ENCODE results near the gene TRUB2.

The TRUB2 gene

DNA sequence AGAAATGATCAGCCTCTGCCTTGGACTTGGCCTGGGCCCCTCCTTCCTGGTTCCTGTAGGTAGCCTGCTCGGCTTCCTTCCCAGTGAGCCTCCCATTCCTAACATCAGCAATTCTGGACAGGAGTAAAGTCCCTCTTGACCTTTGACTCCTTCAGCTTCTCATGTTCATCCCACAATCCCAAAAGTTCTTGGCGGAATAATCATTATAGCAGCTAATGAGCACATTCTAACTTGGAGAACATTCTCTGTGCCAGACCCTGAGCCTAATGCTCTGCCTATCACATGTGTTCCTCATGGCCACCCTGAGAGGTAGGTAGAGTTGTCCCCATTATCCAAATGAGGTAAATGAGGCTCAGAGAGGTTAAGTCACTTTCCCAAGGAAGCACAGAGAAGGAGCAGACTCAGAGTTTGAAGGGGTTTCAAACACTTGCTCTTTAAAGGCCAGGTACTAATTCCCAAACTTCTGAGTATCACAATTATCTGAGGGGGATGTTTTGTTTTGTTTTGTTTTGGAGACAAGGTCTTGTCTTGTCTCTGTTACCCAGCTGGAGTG, 24.9 kb downstream of the TRUB2 start:
- ChIA-PET POLR2A (interaction anchor here (0.8 kb wide), 1 partner anchor 10 kb away, joined by 3 read pairs; no protein-coding TSS in a partner anchor), CTCF (interaction anchor here (0.8 to 2.5 kb wide), 3 partner anchors 44 to 104 kb away, joined by 3 to 10 read pairs (median 4); no protein-coding TSS in a partner anchor)
- no peak for TF ChIP-seq NFRKB (IDR thresholded peaks at IDR 0.05)
- no peak for TF ChIP-seq TARDBP (IDR thresholded peaks at IDR 0.05)
- TF ChIP-seq CTBP1 (IDR thresholded peaks at IDR 0.05; ENCODE audit: borderline replicate concordance), result no peak
- no peak for TF ChIP-seq ELF4 (IDR thresholded peaks at IDR 0.05)
- TF ChIP-seq ARNT (IDR thresholded peaks at IDR 0.05), result no peak
- no peak for TF ChIP-seq SP1 (IDR thresholded peaks at IDR 0.05)
- no peak for TF ChIP-seq FOXM1 (IDR thresholded peaks at IDR 0.05; ENCODE audit: borderline replicate concordance)
- no peak for TF ChIP-seq BHLHE40 (IDR thresholded peaks at IDR 0.05; ENCODE audit: borderline replicate concordance)
- no peak for TF ChIP-seq FOXK2 (IDR thresholded peaks at IDR 0.05)
- TF ChIP-seq LEF1 (IDR thresholded peaks at IDR 0.05; ENCODE audit: borderline replicate concordance), result no peak
- no peak for TF ChIP-seq SUZ12 (IDR thresholded peaks at IDR 0.05)
- no peak for TF ChIP-seq FOXA1 (IDR thresholded peaks at IDR 0.05)
- no peak for TF ChIP-seq ZNF384 (IDR thresholded peaks at IDR 0.05)
- TF ChIP-seq L3MBTL2 (conservative IDR thresholded peaks at IDR 0.05), result no peak
- no peak for TF ChIP-seq HDGF (IDR thresholded peaks at IDR 0.05; ENCODE audit: borderline replicate concordance)
- TF ChIP-seq, protein P1, sequence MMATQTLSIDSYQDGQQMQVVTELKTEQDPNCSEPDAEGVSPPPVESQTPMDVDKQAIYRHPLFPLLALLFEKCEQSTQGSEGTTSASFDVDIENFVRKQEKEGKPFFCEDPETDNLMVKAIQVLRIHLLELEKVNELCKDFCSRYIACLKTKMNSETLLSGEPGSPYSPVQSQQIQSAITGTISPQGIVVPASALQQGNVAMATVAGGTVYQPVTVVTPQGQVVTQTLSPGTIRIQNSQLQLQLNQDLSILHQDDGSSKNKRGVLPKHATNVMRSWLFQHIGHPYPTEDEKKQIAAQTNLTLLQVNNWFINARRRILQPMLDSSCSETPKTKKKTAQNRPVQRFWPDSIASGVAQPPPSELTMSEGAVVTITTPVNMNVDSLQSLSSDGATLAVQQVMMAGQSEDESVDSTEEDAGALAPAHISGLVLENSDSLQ (IDR thresholded peaks at IDR 0.05), result no peak
- no peak for DNase-seq (ENCODE audit: extremely low spot score)

DNA sequence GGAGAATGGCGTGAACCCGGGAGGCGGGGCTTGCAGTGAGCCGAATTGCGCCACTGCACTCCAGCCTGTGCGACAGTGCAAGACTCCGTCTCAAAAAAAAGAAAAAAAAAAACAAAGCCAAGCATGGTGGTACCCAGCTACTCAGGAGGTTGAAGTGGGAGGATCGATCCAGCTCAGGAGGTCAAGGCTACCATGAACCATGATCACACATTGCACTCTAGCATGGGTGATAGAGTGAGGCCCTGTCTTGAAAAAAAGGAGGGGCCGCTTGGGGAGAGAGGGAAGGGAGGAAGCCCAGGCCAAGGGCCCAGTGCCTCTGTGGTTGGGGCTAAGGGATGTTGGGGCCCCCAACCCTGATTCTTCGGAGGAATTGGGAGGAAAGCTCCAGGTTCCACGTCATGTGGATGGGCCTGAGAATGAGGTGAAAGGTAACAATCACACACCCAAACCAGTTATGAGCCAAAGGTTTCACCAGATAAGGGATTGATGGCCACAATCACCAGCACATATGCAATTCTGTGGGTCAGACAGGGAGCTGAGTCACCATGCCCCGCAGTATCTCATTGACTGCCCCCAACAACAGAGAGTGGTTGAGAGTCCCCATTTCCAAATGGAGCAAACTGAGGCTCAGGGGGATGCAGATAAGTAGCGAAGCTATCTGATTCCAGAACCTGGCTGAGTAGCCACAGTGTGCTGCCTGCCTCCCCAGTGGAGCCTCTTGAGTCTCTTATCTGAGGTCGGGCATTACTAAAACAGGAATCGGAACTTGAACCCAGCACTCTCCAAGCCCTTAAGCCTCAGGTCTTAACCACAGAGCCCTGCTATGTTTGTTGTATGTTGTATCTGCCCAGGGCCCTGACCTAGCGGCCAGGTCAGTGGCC, 25.7 kb downstream of the TRUB2 start:
- ChIA-PET CTCF (interaction anchor here (0.8 to 2.5 kb wide), 2 partner anchors 45 to 50 kb away, joined by 3 to 10 read pairs; no protein-coding TSS in a partner anchor), POLR2A (interaction anchor here (0.8 kb wide), 1 partner anchor 10 kb away, joined by 3 read pairs; no protein-coding TSS in a partner anchor)
- TF ChIP-seq SP1 (IDR thresholded peaks at IDR 0.05), result no peak
- TF ChIP-seq FOXA1 (IDR thresholded peaks at IDR 0.05), result no peak
- no peak for TF ChIP-seq ELF4 (IDR thresholded peaks at IDR 0.05)
- no peak for DNase-seq (ENCODE audit: extremely low spot score)

DNA sequence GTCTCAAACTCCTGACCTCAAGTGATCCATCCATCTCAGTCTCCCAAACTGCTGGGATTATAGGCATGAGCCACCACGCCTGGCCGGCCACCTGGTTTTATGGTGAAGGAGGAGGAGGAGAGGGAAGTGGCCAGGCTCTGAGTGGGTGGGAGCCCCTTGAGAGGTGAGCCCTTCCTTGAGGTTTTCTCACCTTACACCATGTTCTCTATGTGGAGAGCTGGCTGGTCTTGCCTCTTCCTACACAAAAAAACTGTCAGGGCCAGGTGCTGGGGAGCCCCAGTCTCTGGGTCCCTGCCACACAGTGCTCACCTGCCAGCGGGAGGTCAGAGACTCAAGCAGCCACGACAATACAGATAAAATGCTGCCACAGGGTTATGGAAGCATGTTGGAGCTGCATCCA, 28.1 kb downstream of the TRUB2 start:
- no peak for DNase-seq (ENCODE audit: extremely low spot score)
- ChIA-PET CTCF (interaction anchor here (0.7 kb wide), 1 partner anchor 33 kb away, joined by 3 read pairs; no protein-coding TSS in a partner anchor), POLR2A (interaction anchor here (1.0 to 1.5 kb wide), 2 partner anchors 18 kb away, joined by 3 read pairs; partner anchors contain the start of genes GOLGA2 and SWI5)
- TF ChIP-seq FOXA1 (IDR thresholded peaks at IDR 0.05) (no peak), ZNF384 (IDR thresholded peaks at IDR 0.05) (no peak), ARNT (IDR thresholded peaks at IDR 0.05) (no peak)

DNA sequence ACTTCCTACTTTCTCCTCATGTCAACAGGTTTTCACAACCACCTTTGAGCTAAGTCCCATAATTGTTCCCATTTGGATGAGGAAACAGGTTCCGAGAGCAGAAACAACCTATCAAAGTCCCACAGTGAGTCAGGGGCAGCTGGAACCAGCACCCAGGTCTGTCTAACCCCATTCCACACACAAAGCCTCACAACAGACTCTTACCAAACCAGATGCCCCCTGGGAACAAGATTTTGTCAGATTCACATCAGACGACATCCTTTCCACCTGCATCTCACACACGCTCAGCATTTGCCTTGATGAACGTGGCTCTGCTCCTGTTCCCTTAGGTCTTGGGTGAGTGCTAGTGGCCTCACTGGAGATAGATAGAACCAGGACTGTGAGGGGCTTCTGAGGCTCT, 29.2 kb downstream of the TRUB2 start:
- no peak for DNase-seq (ENCODE audit: extremely low spot score)
- ChIA-PET CTCF (no interaction called here), POLR2A (interaction anchor here (1.0 kb wide), 1 partner anchor 17 kb away, joined by 3 read pairs; the partner anchor contains the start of genes GOLGA2 and SWI5)
- no peak for TF ChIP-seq TARDBP (IDR thresholded peaks at IDR 0.05)
- TF ChIP-seq ZNF384 (IDR thresholded peaks at IDR 0.05), result no peak
- TF ChIP-seq HDGF (IDR thresholded peaks at IDR 0.05; ENCODE audit: borderline replicate concordance), result no peak
- no peak for TF ChIP-seq SUZ12 (IDR thresholded peaks at IDR 0.05)
- TF ChIP-seq LEF1 (IDR thresholded peaks at IDR 0.05; ENCODE audit: borderline replicate concordance), result no peak
- TF ChIP-seq CTBP1 (IDR thresholded peaks at IDR 0.05; ENCODE audit: borderline replicate concordance), result no peak
- TF ChIP-seq NFRKB (IDR thresholded peaks at IDR 0.05), result no peak
- no peak for TF ChIP-seq BHLHE40 (IDR thresholded peaks at IDR 0.05; ENCODE audit: borderline replicate concordance)
- no peak for TF ChIP-seq ARNT (IDR thresholded peaks at IDR 0.05)
- no peak for TF ChIP-seq SP1 (IDR thresholded peaks at IDR 0.05)
- no peak for TF ChIP-seq FOXA1 (IDR thresholded peaks at IDR 0.05)
- TF ChIP-seq FOXM1 (IDR thresholded peaks at IDR 0.05; ENCODE audit: borderline replicate concordance), result no peak
- TF ChIP-seq FOXK2 (IDR thresholded peaks at IDR 0.05), result no peak
- TF ChIP-seq ELF4 (IDR thresholded peaks at IDR 0.05), result no peak
- no peak for TF ChIP-seq L3MBTL2 (conservative IDR thresholded peaks at IDR 0.05)
- TF ChIP-seq, protein P1 (IDR thresholded peaks at IDR 0.05), result no peak

DNA sequence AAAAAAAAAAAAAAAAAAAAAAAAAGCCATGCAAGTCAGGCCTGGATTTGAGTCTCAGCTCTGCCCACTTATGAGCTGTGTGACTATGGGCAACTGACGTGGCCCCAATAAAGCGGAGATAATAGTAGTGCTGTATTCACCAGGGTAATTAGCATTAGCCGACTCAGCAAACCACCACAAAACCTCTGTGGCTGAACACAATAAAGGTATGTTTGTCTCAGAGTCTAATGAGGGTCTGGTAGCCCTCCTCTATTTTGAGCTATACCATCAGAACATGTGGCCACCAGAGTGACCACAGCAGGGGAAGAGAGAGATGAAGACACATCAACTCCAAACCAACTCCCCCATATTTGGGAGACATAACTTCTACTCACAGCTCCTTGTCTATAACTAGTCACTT, 30.2 kb downstream of the TRUB2 start:
- no peak for DNase-seq (ENCODE audit: extremely low spot score)
- CTCF ChIA-PET, result interaction anchor here (1.0 kb wide), 1 partner anchor 128 kb away, joined by 3 read pairs; no protein-coding TSS in a partner anchor
- TF ChIP-seq NFRKB (IDR thresholded peaks at IDR 0.05), result no peak
- no peak for TF ChIP-seq TARDBP (IDR thresholded peaks at IDR 0.05)
- TF ChIP-seq SP1 (IDR thresholded peaks at IDR 0.05), result no peak
- TF ChIP-seq, protein P1 (IDR thresholded peaks at IDR 0.05), result no peak
- TF ChIP-seq ZNF384 (IDR thresholded peaks at IDR 0.05), result no peak
- TF ChIP-seq FOXM1 (IDR thresholded peaks at IDR 0.05; ENCODE audit: borderline replicate concordance), result no peak
- TF ChIP-seq SUZ12 (IDR thresholded peaks at IDR 0.05), result no peak
- TF ChIP-seq ELF4 (IDR thresholded peaks at IDR 0.05), result no peak
- TF ChIP-seq LEF1 (IDR thresholded peaks at IDR 0.05; ENCODE audit: borderline replicate concordance), result no peak
- TF ChIP-seq BHLHE40 (IDR thresholded peaks at IDR 0.05; ENCODE audit: borderline replicate concordance), result no peak
- no peak for TF ChIP-seq HDGF (IDR thresholded peaks at IDR 0.05; ENCODE audit: borderline replicate concordance)
- TF ChIP-seq FOXA1 (IDR thresholded peaks at IDR 0.05), result no peak
- no peak for TF ChIP-seq CTBP1 (IDR thresholded peaks at IDR 0.05; ENCODE audit: borderline replicate concordance)
- TF ChIP-seq ARNT (IDR thresholded peaks at IDR 0.05), result no peak
- TF ChIP-seq L3MBTL2 (conservative IDR thresholded peaks at IDR 0.05), result no peak
- POLR2A ChIA-PET, result interaction anchor here (0.8 kb wide), 1 partner anchor 16 kb away, joined by 5 read pairs; the partner anchor contains the start of genes GOLGA2 and SWI5
